Sciatic nerve (tissue), 2 donors: ENCODE data around the gene POU3F3. TPM values are rescaled to one million over a fixed set of nuclear protein-coding genes. Genes with fewer than 3 reads are reported as not detected.

Experiments used
- ATAC-seq: fragments of 200-7000 bp; cut with Tn5 transposase; one replicate; pipeline ENCODE4 v1.9.1; 2020; ENCODE audit warnings: mild to moderate bottlenecking, moderate library complexity
- DNase-seq: peaks from one replicate; pipeline ENCODE4 v3.0.0-alpha.2; 2020; ENCODE audit warnings: low spot score
- intact Hi-C: fragments of 100-400 bp; cut with DNase I; formaldehyde crosslinking; loops from one replicate; pipeline ENCODE4 v1.14.2; 2022
- total RNA-seq: library from RNA; stranded (reverse); fragmentation: NEBNext Ultra II Directional; extraction: Animal tissue kit (Norgen Biotek cat#: 25700); gene quantifications from one replicate; pipeline ENCODE4 v1.2.1, GENCODE V29; 2021
- donor health status: DM: no; HTN: no; CAD: no.
- donor health status: DM: no; HTN: no; CAD: no.

Gene POU3F3
- total RNA-seq, 1 donor from 2014 or later: not detected

DNA sequence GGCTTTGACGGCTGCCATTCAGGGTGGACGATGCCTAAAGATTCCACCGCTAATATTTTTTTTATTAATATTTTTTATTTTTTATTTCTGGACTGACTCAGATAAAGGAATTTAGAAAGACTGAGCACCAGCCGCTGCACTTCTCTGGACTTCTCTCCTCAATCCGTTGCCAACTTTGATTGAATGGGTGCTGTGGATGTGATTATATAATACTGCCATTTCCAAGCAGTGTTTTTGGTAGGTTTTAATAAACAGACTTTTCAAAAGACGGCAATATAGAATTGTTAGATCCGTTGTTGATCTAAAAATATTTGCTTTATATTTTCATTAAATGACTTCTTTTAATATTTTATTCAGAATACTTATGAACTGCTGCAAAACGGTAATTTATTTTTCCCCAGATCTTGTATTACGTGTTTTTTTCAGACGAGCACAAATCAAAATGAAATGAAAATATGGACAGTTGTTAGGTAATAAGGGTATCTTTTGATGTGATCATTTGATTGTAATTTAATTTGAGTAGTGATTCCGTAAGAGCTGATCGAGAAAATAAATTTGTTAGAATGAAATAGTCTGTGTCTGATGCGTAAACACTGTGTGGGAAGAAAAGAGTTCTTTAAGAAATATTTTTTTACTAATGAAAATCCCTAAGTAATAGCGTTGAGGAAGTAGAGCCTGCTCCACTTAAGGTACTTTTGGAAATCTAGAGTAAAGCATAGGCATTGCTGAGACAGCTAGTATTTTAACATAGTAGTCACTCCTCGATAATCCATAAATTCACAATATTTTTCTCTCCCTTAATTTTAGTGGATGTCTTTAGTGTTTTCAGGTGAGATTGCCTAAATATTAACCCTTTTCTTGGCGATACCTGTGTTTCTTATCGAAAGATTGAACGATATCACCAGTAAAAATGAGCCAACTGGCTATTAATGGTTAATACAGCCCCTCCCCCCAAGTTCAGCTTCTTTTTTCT is 4.4 kb downstream of the POU3F3 start:
- ATAC-seq (no peak), DNase-seq (no peak)
- intact Hi-C loops: no loop called here

- intact Hi-C loops: no loop called here
- ATAC-seq (no peak), DNase-seq (no peak)
Observed at GRCh38 chr2:104859291-104859765, 5.4 kb downstream of the POU3F3 start.

DNA sequence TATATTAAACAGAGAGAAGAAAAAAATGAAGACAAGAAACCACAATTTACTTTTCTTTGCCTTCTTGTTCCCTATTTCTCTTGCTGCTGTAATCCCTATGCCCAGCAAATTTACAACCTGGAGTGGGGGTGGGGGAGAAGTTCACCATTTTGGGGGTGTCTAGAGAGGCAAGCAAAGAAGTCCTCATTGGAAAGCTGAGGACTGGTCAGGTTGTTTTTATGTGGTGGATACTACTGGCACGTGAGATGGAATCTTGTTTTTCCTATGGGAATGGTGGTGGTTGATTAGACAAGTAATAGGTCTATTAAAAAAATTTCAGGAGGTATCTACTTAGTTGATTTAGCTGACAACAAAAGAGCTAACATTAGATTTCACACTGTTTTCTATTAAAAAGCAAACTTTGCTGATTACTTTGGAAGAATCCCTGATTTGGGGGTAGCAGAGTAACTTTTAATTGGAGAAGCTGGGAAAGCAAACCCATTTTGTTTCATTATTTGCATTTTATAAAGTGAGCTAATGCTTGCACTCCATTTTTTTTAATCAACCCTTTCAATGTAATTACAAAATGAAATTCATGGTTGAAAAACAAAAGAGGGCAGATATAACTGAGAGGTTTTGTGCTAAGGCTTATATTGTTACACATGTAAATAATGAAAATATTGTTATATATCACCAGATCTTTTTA is 6.0 kb downstream of the POU3F3 start:
- DNase-seq: no peak
- no peak for ATAC-seq
- intact Hi-C loops: no loop called here

- intact Hi-C loops: no loop called here
- no peak for DNase-seq
- ATAC-seq: no peak
Observed at GRCh38 chr2:104860451-104860790, 6.5 kb downstream of the POU3F3 start.

GRCh38 chr2:104861351-104862057 is 7.6 kb downstream of the POU3F3 start:
- no peak for ATAC-seq
- no peak for DNase-seq
- intact Hi-C loops: no loop called here

DNA sequence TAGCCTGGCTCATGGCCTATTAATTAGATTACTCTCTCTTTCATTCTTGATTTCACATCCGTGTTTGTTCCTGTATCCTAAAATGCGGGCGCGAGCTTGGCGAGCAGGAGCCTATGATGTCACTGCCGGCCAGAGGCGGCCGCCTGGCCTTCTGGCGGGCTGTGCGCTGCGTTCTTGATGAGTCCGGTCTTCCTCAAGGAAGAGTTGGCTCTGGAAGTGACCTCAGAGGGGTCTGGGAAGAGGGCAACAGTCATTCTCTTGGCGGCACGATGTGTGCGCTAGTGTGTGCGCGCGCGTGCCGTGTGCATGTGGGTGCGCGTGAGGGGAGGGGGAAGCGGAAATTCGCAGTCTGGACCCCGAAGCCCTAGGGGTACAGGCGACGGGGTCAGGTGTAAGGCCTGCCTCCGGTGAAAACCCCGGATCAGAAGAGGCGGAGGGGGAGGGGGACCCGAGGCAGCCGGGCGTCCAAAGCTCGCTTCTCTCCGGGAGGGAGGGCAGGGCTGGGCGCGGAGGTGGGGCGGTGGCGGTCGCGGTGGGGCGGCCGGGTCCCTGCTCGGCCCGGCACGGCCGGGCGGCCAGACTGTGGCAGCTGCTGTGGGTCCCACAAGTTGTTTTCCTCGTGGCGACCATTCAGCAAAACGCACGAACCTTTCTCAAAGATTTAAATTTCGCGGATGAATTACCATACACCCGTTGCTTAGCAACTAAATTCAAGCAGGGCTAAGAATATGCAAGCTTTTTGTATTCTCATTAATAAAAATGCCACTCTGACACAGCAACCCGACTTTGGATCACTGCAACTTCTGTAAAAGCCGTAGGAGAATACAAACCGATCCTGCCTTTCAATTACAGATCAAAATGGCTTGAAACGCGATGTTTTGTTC is 8.4 kb downstream of the POU3F3 start:
- intact Hi-C loops: no loop called here
- DNase-seq: no peak
- ATAC-seq: no peak

DNA sequence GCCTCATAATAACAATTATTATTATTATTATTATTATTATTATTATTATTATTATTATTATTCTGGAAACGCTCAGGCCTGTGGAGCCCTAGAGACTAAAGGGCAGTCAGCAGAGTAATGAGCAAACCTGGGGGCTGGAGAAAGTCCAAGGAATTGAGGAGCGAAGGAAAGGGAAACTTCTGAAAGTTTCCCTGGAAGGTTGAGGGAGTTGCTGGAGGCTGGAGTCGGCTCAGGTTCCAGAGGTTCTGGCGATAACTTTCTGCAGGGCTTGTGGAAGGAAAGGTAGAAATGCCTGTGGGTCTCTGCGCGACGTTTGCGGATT is 9.2 kb downstream of the POU3F3 start:
- no peak for DNase-seq
- no peak for ATAC-seq
- intact Hi-C loops: no loop called here

GRCh38 chr2:104863468-104864279 is 9.8 kb downstream of the POU3F3 start:
- DNase-seq (no peak), ATAC-seq (no peak)
- intact Hi-C loops: no loop called here

GRCh38 chr2:104864280-104865095 is 10.6 kb downstream of the POU3F3 start:
- ATAC-seq: no peak
- DNase-seq: no peak
- intact Hi-C loops: no loop called here

GRCh38 chr2:104865096-104865470 is 11.2 kb downstream of the POU3F3 start:
- ATAC-seq (no peak), DNase-seq (no peak)
- intact Hi-C loops: no loop called here

GRCh38 chr2:104866122-104866864 is 12.4 kb downstream of the POU3F3 start:
- ATAC-seq (no peak), DNase-seq (no peak)
- intact Hi-C loops: no loop called here

GRCh38 chr2:104866883-104867812 is 13.2 kb downstream of the POU3F3 start:
- ATAC-seq (no peak), DNase-seq (no peak)
- intact Hi-C loops: no loop called here

- intact Hi-C loops: no loop called here
Observed at GRCh38 chr2:104867813-104868504, 14.0 kb downstream of the POU3F3 start.

DNA sequence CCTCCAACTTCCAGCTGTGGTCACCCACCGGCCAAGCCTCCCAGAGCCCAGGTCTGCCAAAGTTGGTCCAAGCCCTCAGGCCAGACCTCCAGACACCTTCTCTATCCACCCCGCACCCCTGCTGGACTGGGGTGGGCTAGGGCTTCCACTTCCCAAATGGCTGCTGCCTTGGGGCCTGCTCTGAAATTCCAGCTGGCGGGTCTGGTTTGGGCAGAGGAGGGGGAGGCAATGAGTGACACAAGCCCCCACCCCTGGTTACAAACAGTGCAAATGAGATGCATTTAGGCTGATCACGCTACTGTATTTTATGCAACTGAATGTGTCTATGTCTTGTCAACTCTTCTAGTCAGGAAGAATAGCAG is 14.6 kb downstream of the POU3F3 start:
- ATAC-seq: no peak
- DNase-seq: no peak
- intact Hi-C loops: no loop called here

More at GRCh38 chr2:104867813-104868504, 14.0 kb downstream of the POU3F3 start:
- ATAC-seq (no peak), DNase-seq (no peak)
